GM18508 (cell line): ENCODE data around the gene FXYD1.
"Not testable (repeated sequence)": the region's sequence is repeated elsewhere in the genome, so short reads cannot be mapped to it uniquely, and the experiment has no call there.

Experiments used
- ATAC-seq: cut with Tn5 transposase; IDR thresholded peaks from one replicate; pipeline ENCODE4 v1.9.1; 2021; ENCODE audit warnings: moderate number of reproducible peaks; ENCODE audit not compliant: insufficient read depth, unreplicated experiment

The FXYD1 gene

GRCh38 chr19:35138305-35138892 is at the start of gene FXYD1:
TSS of gene FXYD1 (plus strand) at chr19:35138824. CDS start at chr19:35140080, 1,256 bp downstream.
- no peak for ATAC-seq

- ATAC-seq = no peak
Measured at GRCh38 chr19:35089554-35089953, 49.1 kb upstream of the FXYD1 start.

- no peak for ATAC-seq
Measured at GRCh38 chr19:35090160-35090505, 48.5 kb upstream of the FXYD1 start.

GRCh38 chr19:35090506-35091214 is 48.0 kb upstream of the FXYD1 start:
- no peak for ATAC-seq

- no peak for ATAC-seq
Measured at GRCh38 chr19:35093430-35093829, 45.2 kb upstream of the FXYD1 start.

- ATAC-seq = no peak
Measured at GRCh38 chr19:35093941-35094647, 44.5 kb upstream of the FXYD1 start.

- ATAC-seq = no peak
Measured at GRCh38 chr19:35094656-35095055, 44.0 kb upstream of the FXYD1 start.

- ATAC-seq = no peak
Measured at GRCh38 chr19:35095667-35096368, 42.8 kb upstream of the FXYD1 start.

- ATAC-seq = no peak
Measured at GRCh38 chr19:35098413-35099049, 40.1 kb upstream of the FXYD1 start.

GRCh38 chr19:35099155-35099896 is 39.3 kb upstream of the FXYD1 start:
- no peak for ATAC-seq

GRCh38 chr19:35099897-35100275 is 38.7 kb upstream of the FXYD1 start:
- ATAC-seq = no peak

GRCh38 chr19:35100588-35101533 is 37.8 kb upstream of the FXYD1 start:
- no peak for ATAC-seq

- not testable (repeated sequence) for ATAC-seq
Measured at GRCh38 chr19:35101949-35102348, 36.7 kb upstream of the FXYD1 start.

- ATAC-seq = not testable (repeated sequence)
Measured at GRCh38 chr19:35103614-35104013, 35.0 kb upstream of the FXYD1 start.

GRCh38 chr19:35104361-35104760 is 34.3 kb upstream of the FXYD1 start:
- ATAC-seq = no peak

- ATAC-seq = no peak
Measured at GRCh38 chr19:35105047-35105410, 33.6 kb upstream of the FXYD1 start.

GRCh38 chr19:35105411-35106290 is 33.0 kb upstream of the FXYD1 start:
- no peak for ATAC-seq

GRCh38 chr19:35106291-35106583 is 32.4 kb upstream of the FXYD1 start:
- ATAC-seq = no peak
